AG04449 (cell line): ENCODE data around the gene GNG14.

Source experiments
- CTCF ChIA-PET: fragments of 350-600 bp; formaldehyde crosslinking; extraction: SDS; loops from one replicate; lab custom pipeline; 2021; ENCODE audit warnings: antibody characterized with exemption; lab: Yijun Ruan, JAX
- POLR2A ChIA-PET: fragments of 400-600, 350-600 bp; formaldehyde crosslinking; extraction: SDS; loops from one replicate; lab custom pipeline; 2020; ENCODE audit warnings: antibody characterized with exemption, inconsistent platforms; lab: Yijun Ruan, JAX
- DNase-seq: peaks from one replicate; pipeline ENCODE4 v3.0.0-alpha.2; 2010; ENCODE audit warnings: low read depth, low spot score
- H3K4me3 ChIP-seq: 2 replicates; pipeline ENCODE4 v1.5.1; 2011; ENCODE audit warnings: low read depth, mild to moderate bottlenecking, control low read depth, low read length
- TF ChIP-seq, protein P1 (sequence below): IDR thresholded peaks from one replicate; pipeline ENCODE4 v1.5.1; 2011; ENCODE audit warnings: mild to moderate bottlenecking, moderate library complexity, low read length, control low read depth, inconsistent platforms; ENCODE audit not compliant: insufficient read depth; ENCODE audit errors: missing control alignments

Gene GNG14

DNA sequence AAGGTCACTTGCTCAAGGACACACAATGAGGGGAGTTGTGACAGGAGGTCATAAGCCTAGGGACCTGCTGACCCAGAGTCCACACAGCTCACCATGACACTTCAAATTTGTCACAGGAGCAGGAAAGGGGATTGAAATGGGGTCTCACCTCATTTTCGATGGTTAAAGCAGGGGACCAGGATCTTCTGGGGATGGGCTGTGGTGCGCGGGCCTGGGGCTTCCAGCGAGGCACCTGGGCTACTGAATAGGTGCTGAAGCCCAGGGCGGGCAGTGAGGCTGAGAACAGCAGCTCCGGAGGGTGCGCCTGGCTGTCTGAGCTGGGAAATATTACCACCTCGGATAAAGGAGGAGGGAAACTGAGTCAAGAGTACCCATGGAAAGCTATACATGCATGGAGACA is 32.3 kb upstream of the GNG14 start:
- TF ChIP-seq, protein P1, sequence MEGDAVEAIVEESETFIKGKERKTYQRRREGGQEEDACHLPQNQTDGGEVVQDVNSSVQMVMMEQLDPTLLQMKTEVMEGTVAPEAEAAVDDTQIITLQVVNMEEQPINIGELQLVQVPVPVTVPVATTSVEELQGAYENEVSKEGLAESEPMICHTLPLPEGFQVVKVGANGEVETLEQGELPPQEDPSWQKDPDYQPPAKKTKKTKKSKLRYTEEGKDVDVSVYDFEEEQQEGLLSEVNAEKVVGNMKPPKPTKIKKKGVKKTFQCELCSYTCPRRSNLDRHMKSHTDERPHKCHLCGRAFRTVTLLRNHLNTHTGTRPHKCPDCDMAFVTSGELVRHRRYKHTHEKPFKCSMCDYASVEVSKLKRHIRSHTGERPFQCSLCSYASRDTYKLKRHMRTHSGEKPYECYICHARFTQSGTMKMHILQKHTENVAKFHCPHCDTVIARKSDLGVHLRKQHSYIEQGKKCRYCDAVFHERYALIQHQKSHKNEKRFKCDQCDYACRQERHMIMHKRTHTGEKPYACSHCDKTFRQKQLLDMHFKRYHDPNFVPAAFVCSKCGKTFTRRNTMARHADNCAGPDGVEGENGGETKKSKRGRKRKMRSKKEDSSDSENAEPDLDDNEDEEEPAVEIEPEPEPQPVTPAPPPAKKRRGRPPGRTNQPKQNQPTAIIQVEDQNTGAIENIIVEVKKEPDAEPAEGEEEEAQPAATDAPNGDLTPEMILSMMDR = no peak
- POLR2A ChIA-PET = no interaction called here
- H3K4me3 ChIP-seq = no peak overlapping the region
- no peak for DNase-seq
- CTCF ChIA-PET = interaction anchor here (1.2 to 1.5 kb wide), 2 partner anchors 16 kb away, joined by 3 to 6 read pairs; no protein-coding TSS in a partner anchor

DNA sequence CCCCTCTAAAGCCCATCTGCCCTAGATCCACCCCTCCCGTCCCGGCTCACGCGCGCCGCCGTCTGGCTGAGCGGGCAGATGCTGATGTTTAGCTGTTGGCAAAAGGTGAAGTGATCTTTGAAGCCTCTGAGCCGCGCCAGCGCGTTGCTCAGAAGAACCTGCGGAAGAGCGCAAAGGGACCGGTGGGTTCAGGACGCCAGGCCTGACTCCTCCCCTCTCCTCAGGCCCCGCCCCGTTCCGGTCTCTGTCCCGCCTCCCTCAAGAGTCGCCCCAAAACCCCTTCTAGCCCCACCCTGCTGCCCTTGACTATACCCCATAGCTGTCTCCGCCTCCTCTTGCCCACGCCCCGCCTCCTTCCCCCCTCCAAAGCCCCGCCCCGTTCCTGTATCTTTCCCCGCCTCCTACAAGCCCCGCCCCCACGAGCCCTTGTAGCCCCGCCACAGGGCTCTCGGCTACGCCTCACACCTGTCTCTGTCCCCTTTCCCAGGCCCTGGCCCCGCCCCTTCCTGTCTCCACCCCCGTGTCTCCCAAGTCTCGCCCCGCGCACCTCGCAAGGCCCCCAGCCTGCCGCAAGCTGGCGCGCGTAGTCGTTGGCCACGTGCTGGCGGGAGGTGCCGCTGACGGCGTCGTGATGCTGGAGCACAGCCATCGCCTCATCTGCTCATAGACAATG is 30.8 kb upstream of the GNG14 start:
- TF ChIP-seq, protein P1 = no peak
- ChIA-PET POLR2A (no interaction called here), CTCF (interaction anchor here (1.2 kb wide), 1 partner anchor 20 kb away, joined by 4 read pairs; no protein-coding TSS in a partner anchor)
- H3K4me3 ChIP-seq = no peak overlapping the region
- DNase-seq = no peak

DNA sequence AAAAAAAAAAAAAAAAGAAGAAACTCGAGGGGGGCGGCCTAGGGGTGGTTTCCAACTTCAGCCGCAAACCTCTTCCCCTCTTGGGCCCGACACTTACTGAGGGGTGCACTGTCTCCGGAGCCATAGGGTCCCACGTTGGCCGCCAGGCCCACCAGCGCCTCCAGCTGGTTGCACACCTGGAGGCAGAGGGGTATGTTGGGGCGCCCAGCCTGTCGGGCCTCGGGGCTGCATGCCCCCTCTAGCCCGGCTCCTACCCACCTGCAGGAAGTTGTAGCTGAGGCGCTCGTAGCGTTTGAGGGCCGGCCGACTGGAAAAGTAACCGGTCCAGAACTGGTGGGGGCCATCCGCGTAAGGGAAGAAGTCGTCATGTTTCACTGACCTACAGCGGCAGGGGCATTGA is 29.8 kb upstream of the GNG14 start:
- POLR2A ChIA-PET = no interaction called here
- DNase-seq = no peak
- H3K4me3 ChIP-seq = no peak overlapping the region
- CTCF ChIA-PET = interaction anchor here (1.2 to 1.6 kb wide), 2 partner anchors 19 to 94 kb away, joined by 4 to 8 read pairs; no protein-coding TSS in a partner anchor
- TF ChIP-seq, protein P1 = no peak

DNA sequence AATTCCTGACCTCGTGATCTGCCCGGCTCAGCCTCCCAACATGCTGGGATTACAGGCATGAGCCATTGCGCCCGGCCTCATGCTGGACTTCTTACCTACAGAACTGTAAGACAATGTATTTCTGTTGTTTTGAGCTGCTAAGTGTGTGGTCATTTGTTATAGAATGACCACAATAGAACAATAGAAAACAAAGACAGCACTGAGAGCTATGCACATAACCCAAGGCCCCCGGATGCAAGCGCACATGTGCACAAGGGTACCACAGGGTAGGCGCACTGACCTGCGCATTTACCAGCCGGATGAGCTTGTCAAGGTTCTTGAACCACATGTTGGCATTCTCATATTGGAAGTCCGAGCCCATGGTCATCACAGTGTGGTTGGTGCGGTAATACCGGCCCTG is 26.8 kb upstream of the GNG14 start:
- CTCF ChIA-PET = interaction anchor here (1.0 to 3.5 kb wide), 4 partner anchors 11 to 97 kb away, joined by 3 to 20 read pairs (median 6); no protein-coding TSS in a partner anchor
- no peak for DNase-seq
- POLR2A ChIA-PET = no interaction called here
- TF ChIP-seq, protein P1 = no peak
- no peak overlapping the region for H3K4me3 ChIP-seq

GRCh38 chr19:12664406-12665280 is 23.2 kb upstream of the GNG14 start:
- CTCF ChIA-PET = interaction anchor here (1.0 to 2.6 kb wide), 3 partner anchors 16 to 101 kb away, joined by 3 to 8 read pairs (median 6); no protein-coding TSS in a partner anchor
- POLR2A ChIA-PET = no interaction called here
- DNase-seq = no peak
- TF ChIP-seq, protein P1 = no peak
- H3K4me3 ChIP-seq = no peak overlapping the region

- ChIA-PET CTCF (interaction anchor here (1.9 to 2.5 kb wide), 2 partner anchors 12 to 101 kb away, joined by 6 to 17 read pairs; no protein-coding TSS in a partner anchor), POLR2A (no interaction called here)
- TF ChIP-seq, protein P1 = no peak
- DNase-seq = no peak
- no peak overlapping the region for H3K4me3 ChIP-seq
Observed at GRCh38 chr19:12665281-12665573, 22.6 kb upstream of the GNG14 start.
